Kidney glomerular epithelial cell (primary cell): ENCODE measurements around the gene ZNF710.
A peak's percentile ranks its signal among the peaks of the same experiment; 100 is the strongest.

Experiments
- DNase-seq: peaks from one replicate; lab custom pipeline; 2025; lab: John Stamatoyannopoulos, UW

The ZNF710 gene

GRCh38 chr15:90083419-90083818 is 82.3 kb downstream of the ZNF710 start:
- no peak for DNase-seq

DNA sequence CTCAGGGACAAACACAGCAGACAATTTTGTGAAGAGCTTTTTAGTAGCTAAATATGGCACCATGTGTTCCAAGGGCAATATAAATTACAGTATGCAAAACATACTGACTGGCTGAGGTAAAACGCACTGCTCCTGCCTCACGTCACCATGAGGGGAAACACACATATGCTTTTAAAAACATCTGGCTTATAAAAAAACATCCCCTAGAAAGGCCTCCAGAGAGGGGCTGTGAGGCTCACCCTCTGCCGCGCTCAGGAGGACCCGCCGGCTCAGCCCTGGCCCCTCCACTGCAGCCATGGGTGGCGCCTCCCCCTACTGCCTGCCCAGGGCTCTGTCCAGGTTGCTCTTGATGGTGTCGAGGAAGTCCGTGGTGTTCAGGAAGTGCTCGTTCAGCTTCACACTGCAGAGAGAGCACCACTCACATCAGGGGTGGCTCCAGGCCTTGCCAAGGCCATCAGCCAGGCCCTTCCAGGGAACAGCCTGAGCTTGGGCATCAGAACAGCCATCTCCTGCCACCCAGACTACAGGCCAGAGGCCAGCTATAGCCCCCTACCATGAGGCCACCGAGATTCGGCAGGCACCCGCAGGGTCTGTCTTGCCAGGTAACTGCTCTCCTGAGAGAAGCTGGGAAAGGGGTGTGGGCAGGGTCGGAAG is 83.0 kb downstream of the ZNF710 start:
- DNase-seq, result no peak

- DNase-seq, result no peak
Observed at GRCh38 chr15:90084876-90085423, 83.8 kb downstream of the ZNF710 start.

DNA sequence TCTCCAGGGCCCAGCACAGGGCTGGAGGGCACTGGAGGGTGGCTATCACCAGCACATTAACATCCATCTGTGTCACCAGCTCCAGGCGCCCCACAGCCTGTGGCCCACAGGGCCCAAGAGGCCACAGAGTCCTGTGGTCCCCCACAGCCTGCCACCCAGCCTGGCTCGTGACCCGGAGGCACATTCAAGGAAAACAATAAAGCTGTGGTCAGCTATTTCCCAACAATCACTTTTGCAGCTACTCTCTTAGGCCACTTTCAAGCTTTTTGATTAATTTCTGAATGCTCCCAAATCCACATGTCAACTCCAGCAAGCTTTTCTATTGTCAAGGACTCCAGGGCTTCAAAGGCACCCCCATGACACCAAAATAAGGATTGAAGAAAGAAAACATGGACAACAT is 84.4 kb downstream of the ZNF710 start:
- no peak for DNase-seq

- peak; percentile 22 for DNase-seq
Observed at GRCh38 chr15:90086868-90087268, 85.7 kb downstream of the ZNF710 start.

GRCh38 chr15:90087454-90088154 is 86.5 kb downstream of the ZNF710 start:
- DNase-seq, result no peak

GRCh38 chr15:90090226-90090848 is 89.2 kb downstream of the ZNF710 start:
- no peak for DNase-seq

DNA sequence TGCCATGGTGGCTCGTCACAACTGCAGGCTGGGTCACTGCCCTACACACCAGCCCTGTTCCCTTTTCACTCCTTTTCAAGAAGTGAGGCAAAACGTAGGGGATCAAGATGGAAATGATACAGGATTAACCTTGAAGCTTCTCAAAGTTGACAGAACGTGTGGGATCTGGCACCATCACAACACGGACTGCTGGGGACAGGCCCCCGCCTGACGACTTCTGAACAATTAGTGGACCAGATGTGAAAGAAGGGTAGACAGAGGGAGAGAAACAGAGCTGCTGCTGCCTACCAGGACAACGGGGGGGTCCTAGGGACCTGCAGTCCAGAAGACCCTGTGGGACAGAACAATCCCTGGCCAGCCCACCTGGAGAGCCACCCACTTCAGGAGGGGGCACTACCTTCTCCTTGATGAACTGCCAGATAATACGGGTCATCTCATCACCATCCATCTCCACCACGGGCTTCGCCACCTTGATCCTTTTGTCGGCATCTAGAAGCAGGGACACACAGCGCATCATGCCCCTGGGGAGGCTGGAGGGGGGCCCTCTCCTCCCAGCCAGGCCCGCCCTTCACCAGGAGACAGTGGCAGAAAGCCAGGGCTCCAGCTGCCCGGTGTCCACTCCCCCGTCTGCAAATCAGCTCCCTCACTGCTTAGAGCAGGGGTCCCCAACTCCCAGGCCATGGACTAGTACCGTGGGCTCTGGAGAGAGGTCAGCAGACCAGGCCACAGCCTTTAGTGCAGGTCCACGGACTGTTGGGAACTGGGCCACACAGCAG is 90.2 kb downstream of the ZNF710 start:
- DNase-seq, result no peak

DNA sequence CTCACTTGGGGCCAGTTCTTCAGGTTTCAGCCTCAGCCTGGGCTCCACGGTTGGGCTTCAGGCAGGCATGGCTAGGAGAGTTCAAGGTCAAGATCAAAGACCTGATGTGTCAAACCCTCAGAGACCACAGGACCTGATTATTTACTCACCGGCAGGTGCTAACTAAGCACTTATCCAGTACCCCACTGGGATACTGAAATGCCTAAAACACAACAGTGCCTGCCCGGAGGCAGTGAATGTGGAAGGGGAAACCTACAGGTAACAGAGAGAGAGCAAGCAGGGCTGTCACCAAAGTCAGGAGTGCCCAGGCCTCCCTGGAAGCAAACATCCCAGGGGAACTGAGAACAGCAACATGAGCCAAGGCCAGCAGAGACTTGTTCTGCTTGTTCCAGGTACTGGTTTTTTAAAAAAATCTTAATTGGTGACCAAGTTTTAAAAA is 94.4 kb downstream of the ZNF710 start:
- DNase-seq, result no peak

DNA sequence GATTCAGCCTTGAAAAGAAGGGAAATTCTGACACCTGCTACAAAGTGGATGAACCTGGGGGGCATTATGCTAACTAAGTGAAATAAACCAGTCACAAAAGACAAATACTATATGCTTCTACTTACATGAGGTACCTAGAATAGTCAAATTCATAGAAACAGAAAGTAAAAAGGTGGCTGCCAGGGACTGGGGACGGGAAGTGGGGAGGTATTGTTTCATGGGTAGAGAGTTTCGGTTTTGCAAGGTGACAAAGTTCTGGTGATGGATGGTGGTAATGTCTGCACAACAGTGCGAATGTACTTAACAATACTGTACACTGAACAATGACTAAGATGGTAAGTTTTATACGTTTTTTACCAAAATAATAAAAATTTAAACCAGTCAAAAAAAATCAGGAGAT is 96.4 kb downstream of the ZNF710 start:
- DNase-seq, result no peak

GRCh38 chr15:90099072-90099867 is 98.1 kb downstream of the ZNF710 start:
- DNase-seq, result no peak

GRCh38 chr15:90099868-90100831 is 99.0 kb downstream of the ZNF710 start:
- peak; percentile 12 for DNase-seq

DNA sequence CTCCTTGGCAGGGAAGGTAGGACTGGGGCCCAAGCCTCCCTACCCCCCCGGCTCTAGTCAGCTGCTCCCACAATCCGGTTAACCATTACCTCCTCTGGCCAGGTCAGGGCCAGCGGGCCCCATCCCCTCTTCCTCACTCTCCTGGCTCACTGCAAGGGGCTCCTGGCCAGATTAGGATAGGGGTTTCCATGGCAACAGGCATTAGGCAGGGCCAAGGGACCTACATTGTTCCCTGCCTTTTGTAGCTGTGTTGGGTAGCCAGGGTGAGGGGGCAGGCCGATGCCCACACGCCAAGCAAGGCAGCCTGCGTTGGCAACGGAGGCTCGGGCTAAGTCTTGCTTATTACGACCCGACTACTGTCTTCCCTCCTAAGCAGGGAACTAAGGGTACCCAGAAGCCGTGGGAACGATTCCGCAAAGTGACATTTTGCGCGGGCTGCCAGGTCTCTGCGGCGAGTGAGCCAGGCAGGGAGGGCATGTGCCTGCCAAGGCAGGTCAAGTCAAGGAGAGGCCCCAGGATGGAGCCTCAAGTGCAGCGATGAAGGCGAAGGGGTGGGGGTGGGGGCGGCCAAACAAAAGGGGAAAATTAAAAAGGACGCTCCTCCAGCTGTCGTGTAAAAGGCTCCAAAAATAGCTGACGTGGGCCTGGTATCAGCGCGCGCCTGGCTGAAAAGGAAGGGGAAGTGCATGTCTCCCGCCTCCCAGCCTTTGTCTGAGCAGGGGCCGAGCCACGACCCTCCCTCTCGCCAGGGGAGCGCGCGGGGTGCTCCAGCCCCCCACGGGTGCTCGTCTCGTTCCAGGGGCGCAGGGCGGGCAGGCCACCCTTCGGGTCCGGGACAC is 100.2 kb downstream of the ZNF710 start:
- DNase-seq, result peak; percentile 14

GRCh38 chr15:90101969-90102890 is 101.1 kb downstream of the ZNF710 start, which contains the start of gene IDH2:
Gene IDH2, minus strand, starts transcription at chr15:90102468. Its CDS starts 78 bp downstream, at chr15:90102390.
- DNase-seq, result peak; percentile 72

- no peak for DNase-seq
Observed at GRCh38 chr15:90103701-90104329, 102.7 kb downstream of the ZNF710 start.

- no peak for DNase-seq
Observed at GRCh38 chr15:90104551-90104950, 103.4 kb downstream of the ZNF710 start.

GRCh38 chr15:90105521-90105920 is 104.4 kb downstream of the ZNF710 start:
- no peak for DNase-seq
